Astrocyte of the spinal cord (primary cell): ENCODE data around the gene NRSN2.
A peak's percentile ranks its signal among the peaks of the same experiment; 100 is the strongest.
"Not testable (repeated sequence)": the region's sequence is repeated elsewhere in the genome, so short reads cannot be mapped to it uniquely, and the experiment has no call there.

ENCODE experiments used
- DNase-seq: peaks from one replicate; pipeline ENCODE4 v3.0.0; 2011; ENCODE audit warnings: low read depth, low spot score
- H3K4me3 ChIP-seq: 2 replicates; pipeline ENCODE4 v1.5.1; 2011; ENCODE audit warnings: low read depth, mild to moderate bottlenecking, low read length, moderate library complexity
- in situ Hi-C: cut with HindIII; loops from 2 replicates; pipeline ENCODE4 v1.10.0; 2017; ENCODE audit warnings: low sequenced_read_pairs
- TF ChIP-seq, protein P1 (sequence below): IDR thresholded peaks from 2 replicates; pipeline ENCODE4 v1.5.1; 2012; ENCODE audit warnings: low read depth, mild to moderate bottlenecking, low read length, inconsistent platforms

The NRSN2 gene

DNA sequence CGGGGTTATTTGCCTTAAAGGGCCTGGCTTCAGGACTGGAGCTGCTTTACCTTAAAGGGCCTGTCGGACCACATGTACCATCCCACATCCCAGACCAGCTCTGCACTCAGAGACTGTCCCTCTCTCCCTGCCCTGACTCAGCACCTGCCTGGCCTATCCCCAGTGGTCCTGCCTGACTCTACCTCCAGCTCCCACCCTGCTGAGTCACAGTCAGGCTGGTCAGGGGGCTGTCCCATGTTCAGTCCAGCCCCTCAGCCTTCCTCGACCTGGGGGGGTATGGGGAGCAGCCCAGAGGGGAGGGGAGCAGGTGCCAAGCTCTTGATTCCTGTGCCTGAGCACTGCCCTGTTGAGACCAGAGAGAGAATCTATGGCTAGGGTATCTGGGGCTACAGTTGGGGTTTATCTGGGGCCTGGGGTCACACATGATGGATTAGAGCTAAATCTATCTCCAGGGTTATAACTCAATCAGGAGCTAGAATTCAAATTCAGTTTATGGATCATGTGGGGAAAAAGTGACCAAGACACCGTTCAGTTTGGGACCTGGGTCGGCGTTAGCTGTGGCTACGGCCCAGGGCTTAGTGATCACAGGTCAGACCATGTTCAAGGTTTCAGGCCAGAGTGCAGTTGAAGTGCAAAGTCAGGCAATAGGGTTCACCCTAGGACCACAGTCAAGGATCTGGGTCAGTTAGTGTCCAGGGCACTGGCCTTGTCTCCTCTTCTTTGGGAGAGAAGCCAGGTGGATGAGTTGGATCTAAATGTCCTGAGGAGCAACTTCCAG, 24.3 kb downstream of the NRSN2 start:
- H3K4me3 ChIP-seq: no peak overlapping the region
- in situ Hi-C loops: no loop called here
- DNase-seq: no peak
- TF ChIP-seq, protein P1, sequence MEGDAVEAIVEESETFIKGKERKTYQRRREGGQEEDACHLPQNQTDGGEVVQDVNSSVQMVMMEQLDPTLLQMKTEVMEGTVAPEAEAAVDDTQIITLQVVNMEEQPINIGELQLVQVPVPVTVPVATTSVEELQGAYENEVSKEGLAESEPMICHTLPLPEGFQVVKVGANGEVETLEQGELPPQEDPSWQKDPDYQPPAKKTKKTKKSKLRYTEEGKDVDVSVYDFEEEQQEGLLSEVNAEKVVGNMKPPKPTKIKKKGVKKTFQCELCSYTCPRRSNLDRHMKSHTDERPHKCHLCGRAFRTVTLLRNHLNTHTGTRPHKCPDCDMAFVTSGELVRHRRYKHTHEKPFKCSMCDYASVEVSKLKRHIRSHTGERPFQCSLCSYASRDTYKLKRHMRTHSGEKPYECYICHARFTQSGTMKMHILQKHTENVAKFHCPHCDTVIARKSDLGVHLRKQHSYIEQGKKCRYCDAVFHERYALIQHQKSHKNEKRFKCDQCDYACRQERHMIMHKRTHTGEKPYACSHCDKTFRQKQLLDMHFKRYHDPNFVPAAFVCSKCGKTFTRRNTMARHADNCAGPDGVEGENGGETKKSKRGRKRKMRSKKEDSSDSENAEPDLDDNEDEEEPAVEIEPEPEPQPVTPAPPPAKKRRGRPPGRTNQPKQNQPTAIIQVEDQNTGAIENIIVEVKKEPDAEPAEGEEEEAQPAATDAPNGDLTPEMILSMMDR: no peak

- DNase-seq: peak; percentile 73
- in situ Hi-C loops: no loop called here
Measured at GRCh38 chr20:371755-372542, 25.0 kb downstream of the NRSN2 start.

GRCh38 chr20:372543-373082, 25.7 kb downstream of the NRSN2 start:
- DNase-seq, in situ Hi-C loops, H3K4me3 ChIP-seq: not testable (repeated sequence)

More at GRCh38 chr20:371755-372542, 25.0 kb downstream of the NRSN2 start:
- TF ChIP-seq, protein P1: no peak
- no peak overlapping the region for H3K4me3 ChIP-seq

DNA sequence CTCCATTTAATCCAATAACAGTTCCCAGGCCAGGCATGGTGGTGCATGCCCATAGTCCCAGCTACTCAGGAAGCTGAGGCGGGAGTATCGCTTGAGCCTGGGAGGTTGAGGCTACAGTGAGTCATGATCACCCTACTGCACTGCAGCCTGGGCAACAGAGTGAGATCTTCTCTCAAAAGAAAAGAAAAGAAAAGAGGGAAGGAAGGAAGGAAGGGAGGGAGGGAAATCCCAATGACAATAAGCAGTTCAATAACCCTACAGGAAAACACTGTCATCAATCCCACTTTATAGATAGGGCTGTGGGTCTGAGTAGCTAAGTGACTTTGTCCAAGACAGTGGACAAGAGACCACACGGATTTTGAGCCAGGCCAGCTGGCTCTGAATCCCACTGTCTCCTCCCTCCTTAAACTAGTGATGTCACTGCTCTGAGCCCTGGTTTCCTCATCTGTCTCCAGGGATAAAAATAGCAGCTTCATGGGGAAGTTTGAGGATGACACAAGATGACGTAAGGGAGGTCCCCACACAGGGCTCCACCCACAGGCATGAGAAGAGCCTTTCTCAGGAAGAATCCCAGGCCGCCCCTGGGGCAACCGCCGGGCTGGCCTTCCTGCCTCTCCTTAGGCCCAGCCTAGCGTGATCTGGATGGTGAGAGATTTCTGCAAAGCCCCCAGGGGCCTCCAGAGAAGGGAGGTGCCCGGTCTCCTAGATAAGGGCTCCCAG, 26.4 kb downstream of the NRSN2 start:
- TF ChIP-seq, protein P1: no peak
- DNase-seq: peak; percentile 69
- no peak overlapping the region for H3K4me3 ChIP-seq
- in situ Hi-C loops: no loop called here

DNA sequence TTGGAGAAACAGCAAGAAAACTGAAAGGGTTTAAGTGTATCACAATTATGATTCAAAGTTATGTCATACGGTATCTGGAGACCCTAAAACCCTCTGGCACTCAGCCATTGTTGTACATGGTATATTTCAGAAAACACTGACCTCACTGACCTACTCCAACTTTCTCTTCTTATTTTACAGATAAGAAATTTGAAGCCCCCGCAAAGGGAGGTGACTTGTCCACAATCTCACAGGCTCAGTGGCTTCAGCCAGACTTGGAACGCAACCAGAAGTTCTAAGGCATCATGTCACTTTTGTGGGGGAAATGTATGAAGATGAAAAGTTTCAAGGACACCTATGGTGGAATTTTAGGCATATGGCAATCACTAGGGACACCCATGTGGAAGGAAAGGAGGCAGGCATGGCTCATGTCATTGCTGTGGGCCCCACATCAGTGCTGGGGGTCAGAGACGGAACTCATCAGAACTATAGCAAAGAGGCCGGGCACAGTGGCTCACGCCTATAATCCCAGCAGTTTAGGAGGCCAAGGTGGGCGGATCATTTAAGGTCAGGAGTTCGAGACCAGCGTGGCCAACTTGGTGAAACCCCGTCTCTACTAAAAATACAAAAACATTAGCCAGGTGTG, 28.5 kb downstream of the NRSN2 start:
- no peak overlapping the region for H3K4me3 ChIP-seq
- TF ChIP-seq, protein P1: no peak
- in situ Hi-C loops: no loop called here
- no peak for DNase-seq

DNA sequence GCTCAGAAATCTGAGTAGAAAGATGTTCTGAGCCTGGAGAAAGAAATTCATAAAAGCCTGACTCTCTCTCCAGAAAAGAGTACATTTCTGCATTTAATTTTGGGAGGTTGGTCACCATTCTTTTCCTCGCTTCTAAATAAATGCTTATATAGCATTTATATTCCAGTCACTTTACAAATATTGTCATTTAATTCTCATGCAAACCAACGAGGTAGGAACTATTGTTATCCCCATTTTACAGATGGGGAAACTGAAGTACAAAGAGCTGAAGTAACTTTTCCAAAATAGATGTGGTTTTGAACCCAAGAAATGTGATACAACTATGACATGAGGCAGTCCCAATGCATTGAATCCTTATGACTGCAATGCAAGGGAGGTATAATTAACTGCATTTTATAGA, 29.2 kb downstream of the NRSN2 start:
- TF ChIP-seq, protein P1: no peak
- H3K4me3 ChIP-seq: no peak overlapping the region
- in situ Hi-C loops: no loop called here
- DNase-seq: no peak
